GM08714 (cell line): ENCODE results near the gene HOXC5.

Experiments used
- H3K4me3 ChIP-seq: fragments of 200-500 bp; sonication (Bioruptor generic); 2 replicates; pipeline ENCODE4 v1.5.1; 2014; ENCODE audit warnings: mild to moderate bottlenecking, low read length, inconsistent platforms
- ZNF274 ChIP-seq: IDR thresholded peaks from 2 replicates; pipeline ENCODE4 v1.6.1; 2012; ENCODE audit warnings: mild to moderate bottlenecking, low read depth, low read length

HOXC5 gene

GRCh38 chr12:54017878-54018467, 14.9 kb upstream of the HOXC5 start:
- TF ChIP-seq ZNF274 = no peak
- peak overlapping the region; percentile 53 for H3K4me3 ChIP-seq

- TF ChIP-seq ZNF274 = no peak
- H3K4me3 ChIP-seq = peak overlapping the region; percentile 30; the same call in 1 of the 2 replicates
These were observed 14.3 kb upstream of the HOXC5 start for GRCh38 chr12:54018468-54018984.

DNA sequence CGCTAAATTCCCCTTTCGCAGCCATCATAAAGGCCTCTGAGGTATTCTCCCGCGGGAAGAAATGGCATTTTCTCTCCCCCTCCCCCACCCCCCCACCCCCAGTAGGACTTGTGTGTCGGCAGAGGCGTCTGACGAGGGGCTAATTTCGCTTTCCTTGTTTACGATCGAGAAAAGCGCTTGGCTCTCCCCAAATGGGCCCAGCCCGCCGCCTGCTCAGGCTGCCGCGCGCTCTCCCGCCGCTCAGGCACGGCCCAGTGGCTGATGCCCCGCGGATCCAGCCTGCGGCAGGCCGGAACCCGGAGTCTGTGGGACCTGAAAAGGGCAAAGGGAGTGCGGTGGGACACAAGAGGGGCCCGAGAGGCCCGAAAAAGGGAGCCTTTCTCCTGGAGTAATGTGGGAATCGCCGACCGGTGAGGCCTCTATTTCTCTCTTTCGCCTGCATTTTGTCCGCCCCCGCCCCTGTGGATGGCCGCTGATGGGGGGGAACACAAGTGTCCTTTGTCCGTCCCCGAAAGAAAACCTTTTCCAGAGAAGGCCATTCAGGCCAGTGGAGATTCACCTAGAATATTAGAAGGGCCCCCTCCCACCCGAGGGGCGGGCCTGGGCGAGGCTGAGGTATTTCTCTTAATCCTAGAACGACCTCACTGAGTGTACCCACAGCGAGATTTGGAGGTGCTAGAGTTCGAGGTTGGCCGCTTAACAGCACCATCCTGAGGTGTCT, 13.6 kb upstream of the HOXC5 start:
- TF ChIP-seq ZNF274 = no peak
- no peak overlapping the region for H3K4me3 ChIP-seq

DNA sequence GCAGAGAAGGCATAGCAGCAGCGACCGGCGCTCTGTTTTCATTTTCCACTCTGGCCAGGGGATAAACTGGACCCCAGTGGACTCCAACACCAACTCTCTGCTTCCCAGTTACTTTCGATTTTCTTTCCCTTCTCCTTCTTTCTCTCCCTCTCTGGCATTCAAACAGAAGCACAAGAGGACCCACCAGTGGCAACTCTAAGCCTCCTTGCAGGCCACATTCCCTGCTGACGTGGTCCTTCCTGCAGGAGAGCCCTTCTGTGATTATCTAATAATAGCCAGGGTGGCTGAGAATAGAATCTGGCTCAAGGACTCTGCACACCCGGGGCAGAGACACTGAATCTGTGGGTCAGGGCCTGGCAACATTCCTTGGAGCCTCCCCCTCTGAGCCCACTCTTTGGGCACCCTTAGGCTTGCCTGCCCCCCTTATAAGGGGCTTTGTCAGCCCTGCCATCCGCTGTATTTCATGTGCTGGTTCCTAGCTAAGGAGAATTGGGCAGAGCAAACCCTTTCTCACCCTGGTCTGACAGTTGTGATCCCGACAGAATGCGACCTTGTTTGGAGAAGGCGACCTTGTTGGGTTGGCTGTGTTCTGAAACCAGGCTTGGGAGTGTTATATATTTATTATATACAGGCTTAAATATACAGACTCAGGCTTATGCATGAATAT, 12.8 kb upstream of the HOXC5 start:
- no peak overlapping the region for H3K4me3 ChIP-seq
- no peak for TF ChIP-seq ZNF274

- H3K4me3 ChIP-seq = no peak overlapping the region
- TF ChIP-seq ZNF274 = no peak
These were observed 12.1 kb upstream of the HOXC5 start for GRCh38 chr12:54020591-54021405.

- no peak overlapping the region for H3K4me3 ChIP-seq
- no peak for TF ChIP-seq ZNF274
These were observed 11.3 kb upstream of the HOXC5 start for GRCh38 chr12:54021432-54022013.

- no peak overlapping the region for H3K4me3 ChIP-seq
These were observed 9.6 kb upstream of the HOXC5 start for GRCh38 chr12:54022960-54023884.

GRCh38 chr12:54024127-54024526, 8.7 kb upstream of the HOXC5 start:
- no peak for TF ChIP-seq ZNF274
- H3K4me3 ChIP-seq = no peak overlapping the region

More at GRCh38 chr12:54022960-54023884, 9.6 kb upstream of the HOXC5 start:
- TF ChIP-seq ZNF274 = no peak

GRCh38 chr12:54024581-54025305, 8.1 kb upstream of the HOXC5 start:
- H3K4me3 ChIP-seq = no peak overlapping the region
- TF ChIP-seq ZNF274 = no peak

DNA sequence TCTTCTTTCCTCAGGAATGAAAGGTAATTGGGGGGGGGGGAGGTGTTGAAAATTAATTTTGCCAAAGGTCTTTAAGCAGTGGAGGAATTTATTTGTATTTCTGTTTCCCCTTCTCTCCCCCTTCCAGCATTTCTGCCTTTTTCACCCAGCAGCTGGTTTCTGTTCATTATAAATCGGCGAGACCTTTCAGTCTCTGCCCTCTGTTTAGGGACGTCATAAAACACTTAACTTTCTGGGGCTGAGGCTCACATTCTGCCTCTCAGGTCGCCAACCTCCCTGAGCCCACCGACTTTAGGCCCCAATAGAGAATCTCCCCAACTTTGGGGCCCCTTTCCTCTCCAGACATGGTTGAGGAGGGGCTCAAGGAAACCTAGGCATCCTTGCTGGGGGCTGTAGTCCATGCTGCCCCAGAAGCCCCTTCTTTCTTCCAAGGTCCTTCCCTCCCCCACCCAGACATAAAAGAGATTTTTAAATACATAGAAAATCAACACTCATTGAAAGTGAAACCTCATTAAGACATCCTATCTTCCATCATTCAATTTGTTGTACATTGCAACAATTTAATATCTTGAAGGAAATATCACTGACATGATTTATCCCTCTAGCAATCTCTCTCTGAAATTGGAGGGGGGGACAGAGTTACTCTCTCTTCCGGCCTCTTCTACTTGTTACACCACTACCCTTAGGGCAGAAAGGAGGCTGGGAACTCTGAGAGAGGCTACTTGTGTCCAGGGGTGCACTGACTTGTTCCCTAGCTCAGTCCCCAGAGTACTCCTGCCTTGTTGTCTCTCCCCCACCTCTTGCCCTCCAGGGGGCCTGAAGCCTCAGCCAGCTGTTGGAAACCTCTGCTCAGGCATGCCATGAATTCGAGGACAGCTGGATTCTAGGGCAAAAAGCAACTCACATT, 7.1 kb upstream of the HOXC5 start:
- no peak overlapping the region for H3K4me3 ChIP-seq
- TF ChIP-seq ZNF274 = no peak
